KBM-7 (cell line): Measurements from ENCODE around the gene GUCY1A1.
A peak's percentile ranks its signal among the peaks of the same experiment; 100 is the strongest.

Source experiments
- DNase-seq: peaks from one replicate; pipeline ENCODE4 v3.0.0-alpha.2; 2015
- in situ Hi-C: fragments of 300-500 bp; cut with MboI; formaldehyde crosslinking; loops from 2 replicates; pipeline ENCODE4 v1.14.3; 2020; ENCODE audit warnings: low sequenced_read_pairs, low pct_unique_long_range_greater_than_20kb, mixed read lengths

The GUCY1A1 gene

DNA sequence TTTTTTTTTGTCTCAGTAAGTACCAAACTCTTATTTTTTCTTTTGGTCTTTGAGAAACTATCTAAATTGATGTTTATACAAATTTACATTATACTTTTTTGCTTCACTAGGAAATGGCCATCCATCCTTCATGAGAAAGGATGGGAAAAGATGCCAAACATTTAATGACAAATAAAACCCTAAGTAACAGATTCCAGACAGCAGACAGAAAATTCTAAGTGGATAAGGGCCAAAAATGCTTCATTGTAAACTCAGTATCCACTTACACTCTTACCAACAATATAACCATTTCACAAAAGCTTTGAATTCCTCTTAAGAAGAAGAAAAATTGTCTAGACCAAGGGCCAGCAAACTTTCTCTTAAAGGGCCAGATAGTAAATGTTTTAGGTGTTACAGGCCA, 95.7 kb downstream of the GUCY1A1 start:
- in situ Hi-C loops: no loop called here
- DNase-seq: no peak

DNA sequence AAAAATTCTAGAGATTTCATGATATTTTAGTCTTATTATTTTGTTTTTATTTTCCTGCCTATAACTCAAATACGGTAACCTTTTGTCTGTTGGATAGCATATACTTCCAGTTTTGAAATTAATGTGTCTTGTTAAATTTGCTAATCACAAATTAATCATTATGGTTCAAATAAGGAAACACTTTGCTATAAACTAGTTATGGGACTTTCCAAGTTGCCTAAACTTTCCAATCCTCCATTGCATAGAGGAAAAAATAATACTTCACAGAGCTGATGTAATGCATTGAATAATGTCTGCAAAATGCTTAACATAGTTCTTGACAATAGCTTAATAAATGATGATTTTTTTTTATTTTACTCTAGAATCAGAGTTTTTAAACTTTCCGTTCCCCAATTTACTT, 96.9 kb downstream of the GUCY1A1 start:
- DNase-seq: no peak

GRCh38 chr4:155765149-155765548, 98.5 kb downstream of the GUCY1A1 start:
- no peak for DNase-seq

More for the DNA sequence above, 96.9 kb downstream of the GUCY1A1 start:
- in situ Hi-C loops: no loop called here

DNA sequence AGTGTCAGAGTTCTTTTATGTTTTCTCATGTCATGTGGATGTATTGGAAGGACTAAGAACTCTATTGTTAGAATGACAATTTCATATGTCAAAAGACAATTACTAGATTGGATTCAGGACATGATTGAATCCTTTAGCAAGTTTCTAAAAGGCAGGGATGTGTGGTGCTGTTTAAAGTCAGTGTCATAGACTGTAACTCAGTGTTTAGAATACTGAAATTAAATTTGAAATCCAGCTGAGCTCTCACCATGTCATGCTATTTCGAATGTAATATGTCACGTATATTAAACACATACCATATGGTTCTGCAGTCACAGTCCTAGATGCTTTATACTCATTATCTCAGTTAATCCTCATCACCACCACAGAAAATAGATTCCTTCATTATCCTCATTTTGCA, 100.0 kb downstream of the GUCY1A1 start:
- in situ Hi-C loops: no loop called here
- DNase-seq: no peak

More at GRCh38 chr4:155765149-155765548, 98.5 kb downstream of the GUCY1A1 start:
- in situ Hi-C loops: no loop called here

- no peak for DNase-seq
- in situ Hi-C loops: no loop called here
Measured at GRCh38 chr4:155768370-155768769, 101.7 kb downstream of the GUCY1A1 start.

DNA sequence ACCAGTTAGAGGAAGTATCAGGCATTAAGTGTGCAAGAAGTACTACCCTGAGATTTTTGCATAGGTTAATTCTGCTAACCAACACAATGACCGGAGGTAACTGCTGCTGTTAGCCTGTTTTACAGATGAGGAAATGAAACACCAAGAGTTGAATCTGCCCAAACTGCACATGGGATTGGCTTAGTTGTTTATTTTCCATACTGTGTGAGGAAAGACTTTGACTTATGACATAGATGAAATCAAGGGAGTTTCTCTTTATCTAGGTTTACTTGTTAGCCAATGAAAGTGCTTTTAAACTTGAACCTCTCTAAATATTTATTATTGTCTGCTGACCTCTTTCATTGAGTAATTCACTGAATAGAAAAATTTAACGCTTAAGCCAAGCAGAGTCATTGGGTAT, 102.4 kb downstream of the GUCY1A1 start:
- peak; percentile 5 for DNase-seq
- in situ Hi-C loops: no loop called here

GRCh38 chr4:155772459-155773195, 106.0 kb downstream of the GUCY1A1 start:
- DNase-seq: no peak
- in situ Hi-C loops: no loop called here

DNA sequence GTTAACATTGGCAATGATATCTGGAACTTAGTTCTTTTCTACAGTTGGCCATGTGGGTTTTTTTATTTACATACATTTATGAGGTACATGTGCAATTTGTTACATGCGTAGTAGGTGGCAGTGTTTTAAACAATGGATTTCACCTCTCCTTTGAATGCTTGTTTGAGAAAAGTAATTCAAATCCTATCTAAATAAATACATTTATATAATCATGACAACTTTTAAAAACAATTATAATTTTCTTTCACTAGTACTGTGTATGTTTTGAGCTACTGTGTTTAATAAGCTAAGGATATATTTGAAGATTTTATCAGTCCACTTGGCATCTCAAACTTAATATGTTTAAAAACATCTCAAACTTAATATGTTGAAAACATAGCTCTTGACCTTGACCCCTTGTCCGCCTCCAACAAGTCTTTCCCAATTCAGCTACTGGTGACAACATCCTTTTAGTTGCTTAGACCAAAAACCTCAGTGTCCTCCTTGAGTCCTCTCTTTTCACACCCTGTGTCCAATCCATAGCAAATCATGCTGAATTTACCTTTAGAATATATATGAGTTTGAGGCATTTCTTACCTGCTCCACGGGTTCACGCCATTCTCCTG, 106.7 kb downstream of the GUCY1A1 start:
- in situ Hi-C loops: no loop called here
- no peak for DNase-seq

- no peak for DNase-seq
- in situ Hi-C loops: no loop called here
Measured at GRCh38 chr4:155774033-155774432, 107.4 kb downstream of the GUCY1A1 start.

- no peak for DNase-seq
- in situ Hi-C loops: loop anchor here (25.0 kb wide), 2 partner anchors 266 to 366 kb away; no protein-coding TSS in a partner anchor
Measured at GRCh38 chr4:155777971-155778735, 111.5 kb downstream of the GUCY1A1 start.

- in situ Hi-C loops: loop anchor here (25.0 kb wide), 2 partner anchors 268 to 368 kb away; no protein-coding TSS in a partner anchor
- DNase-seq: no peak
Measured at GRCh38 chr4:155780775-155781174, 114.1 kb downstream of the GUCY1A1 start.

GRCh38 chr4:155781249-155781831, 114.7 kb downstream of the GUCY1A1 start:
- no peak for DNase-seq
- in situ Hi-C loops: loop anchor here (25.0 kb wide), 2 partner anchors 269 to 369 kb away; no protein-coding TSS in a partner anchor
